ENCODE results near the gene SMAD5.

The SMAD5 gene

GRCh38 chr5:136114414-136115125 lies 18.1 kb upstream of the SMAD5 start:
- no peak for DNase-seq (ENCODE audit: low read depth in 2 of 2)

- DNase-seq (ENCODE audit: low read depth in 2 of 2), result no peak
These were observed 17.3 kb upstream of the SMAD5 start for GRCh38 chr5:136115183-136115865.

GRCh38 chr5:136120529-136120928 lies 12.1 kb upstream of the SMAD5 start:
- DNase-seq (ENCODE audit: low read depth in 2 of 2), result no peak

GRCh38 chr5:136123236-136123768 lies 9.3 kb upstream of the SMAD5 start:
- DNase-seq (ENCODE audit: low read depth in 2 of 2), result no peak

- DNase-seq (ENCODE audit: low read depth in 2 of 2), result no peak
These were observed 5.1 kb upstream of the SMAD5 start for GRCh38 chr5:136127560-136127959.

- DNase-seq (ENCODE audit: low read depth in 2 of 2), result no peak
These were observed 4.2 kb upstream of the SMAD5 start for GRCh38 chr5:136128481-136128880.

GRCh38 chr5:136129445-136129844 lies 3.2 kb upstream of the SMAD5 start:
- no peak for DNase-seq (ENCODE audit: low read depth in 2 of 2)

GRCh38 chr5:136130581-136130980 lies 2.1 kb upstream of the SMAD5 start:
- no peak for DNase-seq (ENCODE audit: low read depth in 2 of 2)

- DNase-seq (ENCODE audit: low read depth in 2 of 2), result no peak
These were observed 558 bp upstream of the SMAD5 start for GRCh38 chr5:136132087-136132486.

GRCh38 chr5:136133222-136133921 lies 727 bp downstream of the SMAD5 start:
- DNase-seq (ENCODE audit: low read depth in 2 of 2), result no peak

GRCh38 chr5:136133922-136134379 lies 1.3 kb downstream of the SMAD5 start:
- DNase-seq (ENCODE audit: low read depth in 2 of 2), result no peak

- no peak for DNase-seq (ENCODE audit: low read depth in 2 of 2)
These were observed 2.0 kb downstream of the SMAD5 start for GRCh38 chr5:136134653-136135052.

GRCh38 chr5:136135536-136135935 lies 2.9 kb downstream of the SMAD5 start:
- no peak for DNase-seq (ENCODE audit: low read depth in 2 of 2)

GRCh38 chr5:136137497-136138220 lies 5.0 kb downstream of the SMAD5 start:
- no peak for DNase-seq (ENCODE audit: low read depth in 2 of 2)

- DNase-seq (ENCODE audit: low read depth in 2 of 2), result no peak
These were observed 8.9 kb downstream of the SMAD5 start for GRCh38 chr5:136141561-136141960.

- no peak for DNase-seq (ENCODE audit: low read depth in 2 of 2)
These were observed 10.7 kb downstream of the SMAD5 start for GRCh38 chr5:136143312-136143711.

- DNase-seq (ENCODE audit: low read depth in 2 of 2), result no peak
These were observed 11.1 kb downstream of the SMAD5 start for GRCh38 chr5:136143763-136144162.

GRCh38 chr5:136145030-136145429 lies 12.4 kb downstream of the SMAD5 start:
- no peak for DNase-seq (ENCODE audit: low read depth in 2 of 2)

- no peak for DNase-seq (ENCODE audit: low read depth in 2 of 2)
These were observed 13.6 kb downstream of the SMAD5 start for GRCh38 chr5:136146201-136146600.

GRCh38 chr5:136147632-136148031 lies 15.0 kb downstream of the SMAD5 start:
- no peak for DNase-seq (ENCODE audit: low read depth in 2 of 2)

- no peak for DNase-seq (ENCODE audit: low read depth in 2 of 2)
These were observed 17.2 kb downstream of the SMAD5 start for GRCh38 chr5:136149891-136150290.

Data from stimulated activated CD8-positive, alpha-beta memory T cell treated with anti-CD3 and anti-CD28 coated beads, Interleukin-7, amount 100 ng/mL, for 1 hour (primary cell).